AG04450 (cell line): ENCODE results near the gene TLL2. TPM values are rescaled to one million over a fixed set of nuclear protein-coding genes. Genes with fewer than 3 reads are reported as not detected.

Source experiments
- CTCF ChIA-PET: fragments of 300-600, 350-600 bp; formaldehyde crosslinking; extraction: SDS; loops from one replicate; lab custom pipeline; 2022; ENCODE audit warnings: antibody characterized with exemption, inconsistent platforms; lab: Charles Lee
- POLR2A ChIA-PET: fragments of 350-600 bp; formaldehyde crosslinking; extraction: SDS; loops from one replicate; lab custom pipeline; 2021; ENCODE audit warnings: antibody characterized with exemption, inconsistent platforms; lab: Yijun Ruan, JAX
- DNase-seq: peaks from one replicate; pipeline ENCODE4 v3.0.0-alpha.2; 2011; ENCODE audit warnings: low read depth, low spot score
- H3K27ac ChIP-seq: one replicate; pipeline ENCODE4 v1.5.1; 2012; ENCODE audit warnings: low read depth, low read length, control low read depth
- H3K27me3 ChIP-seq: one replicate; pipeline ENCODE4 v1.6.0; 2012; ENCODE audit warnings: low read length; ENCODE audit not compliant: control insufficient read depth, insufficient read depth
- H3K4me3 ChIP-seq: 2 replicates; pipeline ENCODE4 v1.5.1; 2011; ENCODE audit warnings: mild to moderate bottlenecking, low read depth, low read length, control low read depth
- H3K9me3 ChIP-seq: 2 replicates; pipeline ENCODE4 v1.5.1; 2012; ENCODE audit warnings: low read length; ENCODE audit not compliant: control insufficient read depth, insufficient read depth
- CTCF ChIP-seq: IDR thresholded peaks from 2 replicates; pipeline ENCODE4 v1.5.1; 2011; ENCODE audit warnings: low read depth, low read length, control low read depth, inconsistent platforms
- polyA plus RNA-seq: library from polyadenylated mRNA; depleted of rRNA; stranded (reverse); fragments of >200 nt; gene quantifications from 2 replicates; pipeline ENCODE4 v1.2.3, GENCODE V29; 2011

Gene TLL2
- polyA plus RNA-seq, 1 experiment, result 0.01 TPM

GRCh38 chr10:96460316-96460715 is 53.4 kb downstream of the TLL2 start:
- DNase-seq, result no peak
- no peak overlapping the region for H3K27ac ChIP-seq
- no peaks in the 10 kb centered on the region for H3K9me3 ChIP-seq
- no peak for TF ChIP-seq CTCF
- H3K4me3 ChIP-seq, result no peak overlapping the region
- ChIA-PET CTCF (no interaction called here), POLR2A (no interaction called here)
- no peaks in the 10 kb centered on the region for H3K27me3 ChIP-seq

GRCh38 chr10:96457341-96457740 is 56.4 kb downstream of the TLL2 start:
- no peak overlapping the region for H3K4me3 ChIP-seq
- TF ChIP-seq CTCF, result no peak
- POLR2A ChIA-PET, result no interaction called here
- CTCF ChIA-PET, result no interaction called here
- no peak overlapping the region for H3K27ac ChIP-seq
- H3K27me3 ChIP-seq, result peaks cover 2% of the 10 kb centered on the region
- no peak for DNase-seq
- no peaks in the 10 kb centered on the region for H3K9me3 ChIP-seq

- CTCF ChIA-PET, result no interaction called here
- peaks cover 2% of the 10 kb centered on the region for H3K27me3 ChIP-seq
- POLR2A ChIA-PET, result no interaction called here
- no peak for DNase-seq
- no peaks in the 10 kb centered on the region for H3K9me3 ChIP-seq
- H3K4me3 ChIP-seq, result no peak overlapping the region
- H3K27ac ChIP-seq, result no peak overlapping the region
- no peak for TF ChIP-seq CTCF
These were observed 57.4 kb downstream of the TLL2 start for GRCh38 chr10:96456296-96456840.

GRCh38 chr10:96453856-96454583 is 59.7 kb downstream of the TLL2 start:
- Histone ChIP-seq H3K4me3 (no peak overlapping the region), H3K27me3 (peaks cover 2% of the 10 kb centered on the region), H3K9me3 (no peaks in the 10 kb centered on the region), H3K27ac (no peak overlapping the region)
- CTCF ChIA-PET, result no interaction called here
- POLR2A ChIA-PET, result no interaction called here
- DNase-seq, result no peak
- TF ChIP-seq CTCF, result no peak

- peaks cover 2% of the 10 kb centered on the region for H3K27me3 ChIP-seq
- no peak for DNase-seq
- no peak overlapping the region for H3K4me3 ChIP-seq
- TF ChIP-seq CTCF, result no peak
- ChIA-PET POLR2A (no interaction called here), CTCF (interaction anchor here (0.5 kb wide), 1 partner anchor 113 kb away, joined by 6 read pairs; no protein-coding TSS in a partner anchor)
- H3K27ac ChIP-seq, result no peak overlapping the region
- no peaks in the 10 kb centered on the region for H3K9me3 ChIP-seq
These were observed 61.1 kb downstream of the TLL2 start for GRCh38 chr10:96452494-96453153.
